Immature natural killer cell (primary cell): Measurements from ENCODE around the gene VWC2. TPM values are rescaled to one million over a fixed set of nuclear protein-coding genes. Genes with fewer than 3 reads are reported as not detected.

Source experiments
- DNase-seq, 3 donors: peaks; one replicate each; pipeline ENCODE4 v3.0.0; 2022; ENCODE audit warnings: mixed read lengths in 1 of 3
- H3K27ac Mint-ChIP-seq, 6 donors: one replicate each; pipeline ENCODE4 v1.8.0; 2020; ENCODE audit warnings: mixed read lengths in 6 of 6, mild to moderate bottlenecking in 5 of 6, inconsistent platforms in 4 of 6, moderate library complexity in 3 of 6
- H3K27me3 Mint-ChIP-seq, 3 donors: one replicate each; pipeline ENCODE4 v1.8.0; 2020 to 2021; ENCODE audit warnings: low read depth in 3 of 3, mild to moderate bottlenecking in 3 of 3, mixed read lengths in 3 of 3, moderate library complexity in 3 of 3, inconsistent platforms in 1 of 3
- H3K36me3 Mint-ChIP-seq, 3 donors: one replicate each; pipeline ENCODE4 v1.8.0; 2020; ENCODE audit warnings: mixed read lengths in 3 of 3, inconsistent platforms in 2 of 3, mild to moderate bottlenecking in 2 of 3
- H3K4me1 Mint-ChIP-seq, 2 donors: one replicate each; pipeline ENCODE4 v1.8.0; 2020; ENCODE audit warnings: inconsistent platforms in 2 of 2, mild to moderate bottlenecking in 2 of 2, mixed read lengths in 2 of 2, moderate library complexity in 1 of 2
- H3K4me3 Mint-ChIP-seq, 5 donors: one replicate each; pipeline ENCODE4 v1.8.0; 2020; ENCODE audit warnings: mild to moderate bottlenecking in 5 of 5, mixed read lengths in 5 of 5, inconsistent platforms in 3 of 5, moderate library complexity in 3 of 5
- H3K9me3 Mint-ChIP-seq, 6 donors: one replicate each; pipeline ENCODE4 v1.8.0; 2020; ENCODE audit warnings: mild to moderate bottlenecking in 6 of 6, mixed read lengths in 6 of 6, inconsistent platforms in 4 of 6, moderate library complexity in 3 of 6
- polyA plus RNA-seq, 3 donors: library from polyadenylated mRNA; unstranded; fragments of 300-500 nt; fragmentation: Illumina TruSeq; gene quantifications; one replicate each; pipeline ENCODE4 v1.2.3, GENCODE V29; 2021

Gene VWC2
- polyA plus RNA-seq, 3 donors from 2014 or later = not detected

DNA sequence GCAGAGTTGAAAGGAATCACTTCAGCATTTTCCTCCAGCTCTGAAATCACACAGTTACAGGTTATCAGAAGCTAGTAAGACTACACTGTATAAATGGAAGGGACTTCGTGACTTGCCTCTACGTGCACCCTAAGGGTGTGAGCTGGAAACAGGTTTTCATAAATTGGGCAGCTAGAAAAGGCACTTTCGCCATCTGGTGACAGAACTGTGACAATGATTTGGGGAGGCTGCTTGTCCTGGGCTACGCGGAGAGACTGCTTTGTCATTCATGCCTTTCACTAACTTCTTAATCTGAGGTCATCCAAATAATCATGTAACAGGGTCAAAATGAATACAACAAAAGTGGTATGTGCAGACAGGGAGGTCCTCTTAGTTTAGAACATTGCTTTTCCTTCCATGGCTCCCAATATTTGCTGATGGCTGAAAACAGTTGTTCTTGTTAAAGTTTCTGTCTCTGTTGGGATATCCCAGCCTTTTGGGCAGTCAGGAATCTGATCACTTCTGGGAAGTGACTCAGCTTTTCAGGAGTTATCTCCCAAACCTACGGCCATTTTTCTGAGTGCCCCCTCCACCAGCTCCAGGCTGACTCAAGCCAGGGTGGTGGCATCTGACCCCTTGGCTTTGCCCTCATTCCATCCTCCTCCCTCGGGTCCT lies 17.8 kb downstream of the VWC2 start:
- Mint-ChIP-seq H3K9me3 (peaks cover 0 to 8% (median 2%) of the 10 kb centered on the region in 6 donors), H3K4me3 (no peak overlapping the region), H3K27ac (no peak overlapping the region), H3K27me3 (peaks cover 0 to 5% (median 1%) of the 10 kb centered on the region in 3 donors), H3K4me1 (peaks cover 0 to 1% of the 10 kb centered on the region in 2 donors), H3K36me3 (no peaks in the 10 kb centered on the region)
- no peak for DNase-seq

DNA sequence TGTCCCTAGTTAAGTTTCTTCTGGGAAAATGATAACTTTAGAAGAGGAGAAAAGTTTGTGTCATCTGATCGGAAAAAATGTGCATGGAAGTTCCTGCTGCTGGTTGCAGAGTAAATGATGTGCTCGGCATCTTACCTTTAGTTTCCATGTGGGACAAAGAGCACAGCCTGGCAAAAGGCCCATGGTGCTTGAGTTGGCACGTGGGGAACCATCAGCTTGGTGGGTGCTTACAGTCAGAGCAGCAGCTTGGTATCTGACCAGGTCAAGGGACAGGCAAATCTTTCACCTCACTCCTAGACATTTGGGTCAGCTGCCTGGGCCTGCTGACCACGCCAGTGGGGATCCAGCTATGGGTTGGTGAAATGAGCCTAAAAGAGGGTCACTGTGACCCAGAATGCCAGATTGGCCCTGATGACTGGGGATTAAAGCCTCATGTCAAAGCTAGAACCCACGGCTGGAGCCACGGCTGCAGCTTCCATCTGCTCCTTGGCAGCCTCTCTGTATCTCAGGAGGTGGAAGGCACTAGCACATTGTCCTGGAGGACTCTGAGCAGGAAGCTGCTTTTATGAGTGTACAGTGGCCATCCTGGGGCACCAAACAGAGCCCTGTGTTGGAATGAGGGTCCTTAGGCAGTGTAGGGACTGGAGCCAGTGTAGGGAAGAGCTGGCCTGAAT lies 24.7 kb downstream of the VWC2 start:
- peaks cover 0 to 2% (median 0%) of the 10 kb centered on the region in 3 donors for H3K27me3 Mint-ChIP-seq
- H3K4me1 Mint-ChIP-seq = no peaks in the 10 kb centered on the region
- no peak overlapping the region for H3K4me3 Mint-ChIP-seq
- no peak overlapping the region for H3K27ac Mint-ChIP-seq
- no peak for DNase-seq
- peaks cover 0 to 2% (median 0%) of the 10 kb centered on the region in 6 donors for H3K9me3 Mint-ChIP-seq
- no peaks in the 10 kb centered on the region for H3K36me3 Mint-ChIP-seq

DNA sequence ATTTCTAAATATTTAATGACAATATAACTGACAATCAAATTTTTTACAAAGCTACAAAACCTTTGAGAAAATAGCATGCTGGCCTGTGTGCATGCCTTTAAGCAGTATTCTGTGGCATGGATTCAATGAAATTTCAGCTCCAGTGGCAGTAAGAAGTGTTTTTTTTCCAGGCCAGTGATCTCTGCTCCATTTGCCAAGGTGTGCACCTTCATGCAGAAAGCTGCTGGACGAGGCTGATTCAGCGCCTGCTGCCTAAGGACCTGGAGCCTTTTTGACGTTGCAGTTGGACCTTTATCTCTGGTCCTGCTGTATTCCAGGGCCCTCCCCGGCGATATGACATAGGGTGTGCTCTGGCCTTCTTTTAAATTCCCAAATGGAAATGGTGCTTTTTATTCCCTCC lies 26.6 kb downstream of the VWC2 start:
- H3K9me3 Mint-ChIP-seq = peaks cover 0 to 4% (median 0%) of the 10 kb centered on the region in 6 donors
- H3K4me3 Mint-ChIP-seq = no peak overlapping the region
- no peaks in the 10 kb centered on the region for H3K36me3 Mint-ChIP-seq
- H3K27me3 Mint-ChIP-seq = peaks cover 0 to 2% (median 0%) of the 10 kb centered on the region in 3 donors
- H3K27ac Mint-ChIP-seq = no peak overlapping the region
- no peaks in the 10 kb centered on the region for H3K4me1 Mint-ChIP-seq
- DNase-seq = no peak

DNA sequence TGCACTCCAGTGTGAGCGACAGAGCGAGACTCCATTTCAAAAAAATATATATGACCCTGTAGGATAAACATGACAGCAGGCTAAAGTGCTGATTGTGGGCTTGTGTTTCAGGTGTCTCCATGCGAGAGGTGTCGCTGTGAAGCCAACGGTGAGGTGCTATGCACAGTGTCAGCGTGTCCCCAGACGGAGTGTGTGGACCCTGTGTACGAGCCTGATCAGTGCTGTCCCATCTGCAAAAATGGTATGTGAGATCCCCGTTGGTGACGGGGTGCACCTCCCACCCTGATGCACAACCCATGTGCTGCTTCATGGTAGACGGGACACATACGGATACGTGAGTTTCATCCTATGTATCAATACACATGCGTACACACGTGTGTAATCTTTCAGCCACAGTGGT lies 29.2 kb downstream of the VWC2 start:
- H3K9me3 Mint-ChIP-seq = peaks cover 0 to 4% (median 0%) of the 10 kb centered on the region in 6 donors
- no peaks in the 10 kb centered on the region for H3K4me1 Mint-ChIP-seq
- peaks cover 0 to 4% (median 2%) of the 10 kb centered on the region in 3 donors for H3K27me3 Mint-ChIP-seq
- H3K27ac Mint-ChIP-seq = no peak overlapping the region
- no peak for DNase-seq
- no peaks in the 10 kb centered on the region for H3K36me3 Mint-ChIP-seq
- no peak overlapping the region for H3K4me3 Mint-ChIP-seq

DNA sequence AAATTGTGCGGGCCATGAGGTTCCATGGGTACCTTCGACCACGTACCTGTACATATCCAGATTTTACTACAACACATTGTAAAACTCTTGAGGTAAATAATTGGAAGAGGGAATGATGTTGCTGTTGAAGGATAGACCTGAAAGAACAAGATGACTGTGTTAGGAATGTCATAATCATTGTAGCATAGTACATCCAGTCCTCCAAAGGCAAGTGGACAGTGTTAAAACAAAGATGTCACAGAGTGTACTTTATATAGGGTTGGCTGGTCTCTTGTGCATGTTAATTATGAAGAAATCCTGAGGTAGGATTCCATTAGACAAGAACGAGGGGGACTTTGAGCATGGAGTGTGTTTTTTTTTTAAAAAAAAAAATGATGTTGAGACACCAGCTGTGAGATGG lies 30.4 kb downstream of the VWC2 start:
- Mint-ChIP-seq H3K9me3 (peaks cover 0 to 4% (median 0%) of the 10 kb centered on the region in 6 donors), H3K27me3 (peaks cover 0 to 4% (median 2%) of the 10 kb centered on the region in 3 donors), H3K4me3 (no peak overlapping the region), H3K36me3 (no peaks in the 10 kb centered on the region), H3K27ac (no peak overlapping the region), H3K4me1 (no peaks in the 10 kb centered on the region)
- DNase-seq = no peak

DNA sequence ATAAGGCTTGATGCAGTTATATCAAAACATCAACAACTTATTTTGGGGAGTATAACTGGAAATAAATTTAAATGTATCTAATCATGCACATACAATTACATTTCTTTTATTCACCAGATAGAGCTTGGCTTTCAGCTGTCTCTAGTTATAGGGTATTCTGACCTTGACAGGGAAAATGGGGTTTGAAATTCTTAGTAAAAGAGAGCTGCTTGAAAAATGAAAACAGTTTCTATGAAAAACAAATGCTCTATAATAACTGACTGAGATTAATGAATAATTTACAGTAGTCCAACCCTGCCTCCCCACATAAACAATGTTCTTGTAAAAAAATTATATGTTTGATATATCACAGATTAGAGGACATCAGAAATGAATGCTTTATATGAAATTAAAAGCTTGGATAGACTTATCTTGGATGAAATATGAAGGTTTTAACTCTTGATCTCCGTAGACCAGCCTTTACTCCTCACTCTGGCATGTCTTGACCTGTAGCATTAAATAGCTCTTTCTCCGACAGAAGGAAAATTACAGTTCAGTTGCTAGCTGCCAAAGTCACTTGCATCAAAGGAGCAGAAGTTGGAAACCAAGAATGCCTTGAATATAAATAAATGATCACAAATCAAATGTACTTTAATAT lies 32.1 kb downstream of the VWC2 start:
- peaks cover 0 to 4% (median 0%) of the 10 kb centered on the region in 6 donors for H3K9me3 Mint-ChIP-seq
- H3K36me3 Mint-ChIP-seq = no peaks in the 10 kb centered on the region
- peaks cover 0 to 4% (median 0%) of the 10 kb centered on the region in 3 donors for H3K27me3 Mint-ChIP-seq
- no peak overlapping the region for H3K4me3 Mint-ChIP-seq
- H3K4me1 Mint-ChIP-seq = no peaks in the 10 kb centered on the region
- DNase-seq = no peak
- no peak overlapping the region for H3K27ac Mint-ChIP-seq

DNA sequence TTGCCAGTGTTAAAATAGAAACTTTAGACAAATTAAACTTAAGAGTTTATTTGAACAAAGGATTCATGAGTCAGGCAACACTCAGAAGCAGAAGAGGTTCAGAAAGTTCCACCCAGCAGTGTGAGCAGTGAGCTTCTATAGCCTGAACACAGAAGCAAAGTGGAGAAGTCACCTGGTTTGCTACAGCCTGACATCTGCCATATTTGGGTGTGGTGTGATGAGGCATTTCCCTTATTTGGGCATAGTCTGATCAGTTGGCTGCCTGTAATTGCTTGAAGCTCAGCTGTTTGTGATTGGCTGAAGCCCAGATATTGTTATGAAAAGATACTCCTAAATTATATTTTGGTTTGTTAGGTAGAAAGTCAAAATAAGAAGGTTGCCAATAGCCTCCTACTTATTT lies 39.1 kb downstream of the VWC2 start:
- H3K4me3 Mint-ChIP-seq = no peak overlapping the region
- H3K4me1 Mint-ChIP-seq = no peaks in the 10 kb centered on the region
- no peaks in the 10 kb centered on the region for H3K36me3 Mint-ChIP-seq

DNA sequence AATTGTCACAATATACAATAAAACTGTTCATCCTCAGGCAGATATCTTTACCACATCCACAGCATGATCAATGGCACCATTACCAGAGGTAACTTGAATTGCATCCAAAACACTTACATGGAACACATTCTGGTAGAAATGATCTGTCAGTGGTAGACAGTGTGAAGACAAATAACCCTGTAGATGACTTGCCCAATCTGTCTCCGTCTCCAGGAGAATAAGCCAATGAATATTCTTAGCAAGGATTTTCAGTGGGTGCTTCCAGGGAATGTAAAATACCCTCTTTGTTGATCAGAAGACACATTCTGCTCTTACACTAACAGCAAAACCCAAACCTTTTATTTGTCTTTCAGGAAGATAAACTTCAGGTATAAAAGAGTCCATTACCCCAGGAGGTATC lies 43.8 kb downstream of the VWC2 start:
- Mint-ChIP-seq H3K27me3 (peaks cover 0 to 7% (median 0%) of the 10 kb centered on the region in 3 donors), H3K36me3 (no peaks in the 10 kb centered on the region), H3K27ac (no peak overlapping the region), H3K9me3 (peaks cover 0 to 6% (median 3%) of the 10 kb centered on the region in 6 donors), H3K4me1 (no peaks in the 10 kb centered on the region), H3K4me3 (no peak overlapping the region)
- DNase-seq = no peak

More for the DNA sequence above, 39.1 kb downstream of the VWC2 start:
- Mint-ChIP-seq H3K27me3 (peaks cover 0 to 7% (median 0%) of the 10 kb centered on the region in 3 donors), H3K27ac (no peak overlapping the region), H3K9me3 (peaks cover 0 to 6% (median 4%) of the 10 kb centered on the region in 6 donors)
- DNase-seq = no peak

DNA sequence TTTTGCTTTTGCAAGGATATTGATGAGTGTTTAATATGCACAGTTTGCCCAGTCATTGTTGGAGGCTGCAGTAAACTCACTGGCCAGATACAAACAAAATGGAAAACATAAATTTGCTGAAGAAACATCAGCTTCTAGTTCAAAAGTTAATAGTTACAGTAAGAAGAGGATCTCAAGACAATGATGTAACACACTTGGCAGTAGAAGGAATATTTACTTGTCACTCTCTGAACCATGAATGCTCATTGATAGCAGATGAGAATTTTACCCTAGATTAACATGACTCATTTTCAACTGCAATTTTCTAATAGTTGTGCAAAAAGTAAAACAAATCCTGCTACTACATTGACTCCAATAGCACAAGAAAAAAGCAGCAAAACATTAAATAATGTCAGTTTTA lies 47.7 kb downstream of the VWC2 start:
- Mint-ChIP-seq H3K4me3 (no peak overlapping the region), H3K9me3 (peaks cover 0 to 7% (median under 1%) of the 10 kb centered on the region in 6 donors), H3K36me3 (no peaks in the 10 kb centered on the region), H3K4me1 (no peaks in the 10 kb centered on the region), H3K27ac (no peak overlapping the region), H3K27me3 (peaks cover 0 to 5% (median 4%) of the 10 kb centered on the region in 3 donors)
- no peak for DNase-seq

DNA sequence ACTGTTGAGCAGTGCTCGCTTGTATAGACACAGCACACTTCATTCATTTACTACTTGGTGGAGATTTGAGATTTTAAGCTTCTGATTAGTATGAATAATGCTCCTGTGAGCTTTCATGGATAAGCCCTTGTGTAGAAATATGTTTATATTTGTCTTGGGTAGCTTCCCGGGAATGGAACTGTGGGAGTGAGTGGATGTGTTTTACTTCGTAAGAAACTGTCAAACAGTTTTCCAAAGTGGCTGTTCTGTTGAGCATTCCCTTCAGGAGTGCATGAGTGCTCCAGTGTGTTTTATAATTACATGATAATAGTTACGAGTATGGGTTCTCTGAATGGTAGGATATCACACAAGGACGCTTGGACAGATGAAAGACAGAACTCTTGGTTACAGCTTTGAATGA lies 49.4 kb downstream of the VWC2 start:
- Mint-ChIP-seq H3K4me1 (no peaks in the 10 kb centered on the region), H3K27ac (no peak overlapping the region), H3K27me3 (peaks cover 0 to 4% (median 3%) of the 10 kb centered on the region in 3 donors), H3K9me3 (peaks cover 0 to 8% (median 0%) of the 10 kb centered on the region in 6 donors), H3K36me3 (no peaks in the 10 kb centered on the region), H3K4me3 (no peak overlapping the region)
- no peak for DNase-seq

DNA sequence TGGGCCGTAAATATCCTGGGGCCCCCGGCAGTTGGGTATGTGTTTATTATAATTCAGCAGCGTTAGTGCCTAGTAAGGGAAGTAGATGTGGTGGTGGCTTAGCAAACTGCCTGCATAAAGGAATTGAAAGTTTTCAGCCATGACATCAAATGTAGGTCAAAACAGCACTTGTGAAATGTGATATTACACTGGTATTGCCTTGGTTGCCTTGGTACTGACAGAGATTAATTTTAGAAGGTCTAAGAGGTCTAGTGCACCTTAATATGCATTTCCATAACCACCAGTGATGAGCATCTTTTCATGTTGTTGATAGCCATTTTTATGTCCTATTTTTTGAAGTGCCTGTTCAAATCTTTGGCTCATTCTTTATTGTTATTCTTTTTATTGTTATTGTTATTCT lies 50.1 kb downstream of the VWC2 start:
- Mint-ChIP-seq H3K27me3 (peaks cover 0 to 4% (median 3%) of the 10 kb centered on the region in 3 donors), H3K9me3 (peaks cover 0 to 11% (median 2%) of the 10 kb centered on the region in 6 donors), H3K4me3 (no peak overlapping the region), H3K4me1 (no peaks in the 10 kb centered on the region), H3K36me3 (no peaks in the 10 kb centered on the region), H3K27ac (no peak overlapping the region)
- DNase-seq = no peak

DNA sequence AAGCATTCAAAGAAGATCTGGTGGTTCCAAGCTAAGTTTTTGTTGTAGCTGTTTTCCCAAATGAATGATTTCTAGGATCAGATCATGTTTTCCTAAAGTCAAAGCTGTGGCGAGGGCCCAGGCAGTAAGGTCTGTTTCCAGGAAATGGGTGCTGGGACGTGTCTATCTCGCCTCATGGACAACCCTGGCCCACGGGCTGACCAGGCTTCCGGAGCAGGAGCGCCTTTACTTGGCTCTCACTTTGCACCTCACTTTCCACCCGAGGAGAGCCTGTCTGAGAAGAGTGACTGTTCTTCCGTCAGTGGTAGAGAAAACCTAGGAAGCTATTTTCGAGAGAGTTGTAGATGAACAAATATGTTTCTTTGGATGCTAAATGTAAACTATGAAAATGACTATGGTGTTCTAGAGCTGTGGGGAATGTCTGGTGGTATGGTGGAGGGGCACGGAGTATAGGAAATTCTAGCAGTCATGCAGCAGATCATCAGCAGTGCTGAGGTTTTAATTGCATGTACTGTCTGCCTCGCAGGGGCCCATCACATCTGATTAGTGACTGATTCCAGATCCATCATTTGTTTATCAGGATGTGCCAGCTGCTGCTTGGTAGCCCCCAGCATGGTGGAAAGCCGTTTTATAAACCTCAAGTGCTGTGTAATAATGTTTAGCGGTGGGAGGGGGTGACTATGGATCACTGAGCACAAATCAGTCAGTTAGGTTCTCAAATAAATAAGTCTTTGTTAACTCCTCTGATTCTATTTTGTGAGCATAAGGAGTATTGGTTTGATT lies 66.6 kb downstream of the VWC2 start:
- H3K4me3 Mint-ChIP-seq = no peak overlapping the region
- peaks cover 0 to 4% (median 1%) of the 10 kb centered on the region in 6 donors for H3K9me3 Mint-ChIP-seq
- peaks cover 0 to 3% (median 0%) of the 10 kb centered on the region in 3 donors for H3K27me3 Mint-ChIP-seq
- no peak for DNase-seq
- no peaks in the 10 kb centered on the region for H3K4me1 Mint-ChIP-seq
- H3K36me3 Mint-ChIP-seq = no peaks in the 10 kb centered on the region
- H3K27ac Mint-ChIP-seq = no peak overlapping the region

DNA sequence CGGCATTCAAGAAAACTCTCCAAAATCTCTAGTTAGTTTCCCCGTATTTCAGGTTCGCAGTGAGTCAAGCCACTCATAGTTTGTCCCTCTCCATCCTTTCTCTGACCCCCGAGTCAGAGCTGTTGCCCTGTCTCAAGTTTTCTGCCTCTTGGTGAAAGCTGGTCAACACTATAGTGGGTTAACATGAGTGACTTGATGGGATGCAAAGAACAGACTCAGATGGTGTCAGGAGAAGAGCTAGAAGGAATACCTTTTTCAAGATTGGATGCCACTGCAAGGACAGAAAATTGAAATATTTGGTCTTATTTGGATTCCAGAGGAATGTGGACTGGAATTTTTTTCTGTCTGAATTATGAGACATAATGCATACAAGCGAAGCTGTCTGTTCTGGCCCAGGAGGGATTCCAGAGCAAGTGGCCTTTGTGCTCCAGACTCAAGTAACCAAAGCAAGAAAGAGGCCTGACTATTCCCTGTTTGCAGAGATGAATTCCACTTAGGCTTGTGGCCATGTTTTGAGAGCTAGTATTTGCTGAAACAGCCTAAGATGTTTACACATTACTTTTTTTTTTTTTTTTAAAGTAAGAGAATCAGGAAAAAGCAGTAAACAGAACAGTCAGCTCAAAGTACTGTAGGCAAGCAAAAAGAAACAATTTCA lies 67.4 kb downstream of the VWC2 start:
- DNase-seq = no peak
- Mint-ChIP-seq H3K27ac (no peak overlapping the region), H3K4me3 (no peak overlapping the region), H3K36me3 (no peaks in the 10 kb centered on the region), H3K27me3 (peaks cover 0 to 3% (median 0%) of the 10 kb centered on the region in 3 donors), H3K9me3 (peaks cover 0 to 4% (median 1%) of the 10 kb centered on the region in 6 donors), H3K4me1 (no peaks in the 10 kb centered on the region)
